GM10248 (cell line): ENCODE results near the gene TACO1.

Experiments used
- CTCF ChIA-PET: fragments of 300-600 bp; sonication (Branson Sonifier 250); formaldehyde crosslinking; extraction: SDS; loops from one replicate; lab custom pipeline; 2021; ENCODE audit warnings: antibody characterized with exemption; lab: Yijun Ruan, JAX
- POLR2A ChIA-PET: fragments of 350-650 bp; sonication (Branson Sonifier 250); formaldehyde crosslinking; extraction: SDS; loops from one replicate; lab custom pipeline; 2020; ENCODE audit warnings: antibody characterized with exemption; lab: Yijun Ruan, JAX
- DNase-seq: peaks from one replicate; pipeline ENCODE4 v3.0.0; 2012; ENCODE audit errors: extremely low spot score
- CTCF ChIP-seq: IDR thresholded peaks from 2 replicates; pipeline ENCODE4 v1.5.1; 2012; ENCODE audit warnings: mild to moderate bottlenecking, low read depth; ENCODE audit errors: extremely low read depth, missing control alignments, control extremely low read depth

TACO1 gene

DNA sequence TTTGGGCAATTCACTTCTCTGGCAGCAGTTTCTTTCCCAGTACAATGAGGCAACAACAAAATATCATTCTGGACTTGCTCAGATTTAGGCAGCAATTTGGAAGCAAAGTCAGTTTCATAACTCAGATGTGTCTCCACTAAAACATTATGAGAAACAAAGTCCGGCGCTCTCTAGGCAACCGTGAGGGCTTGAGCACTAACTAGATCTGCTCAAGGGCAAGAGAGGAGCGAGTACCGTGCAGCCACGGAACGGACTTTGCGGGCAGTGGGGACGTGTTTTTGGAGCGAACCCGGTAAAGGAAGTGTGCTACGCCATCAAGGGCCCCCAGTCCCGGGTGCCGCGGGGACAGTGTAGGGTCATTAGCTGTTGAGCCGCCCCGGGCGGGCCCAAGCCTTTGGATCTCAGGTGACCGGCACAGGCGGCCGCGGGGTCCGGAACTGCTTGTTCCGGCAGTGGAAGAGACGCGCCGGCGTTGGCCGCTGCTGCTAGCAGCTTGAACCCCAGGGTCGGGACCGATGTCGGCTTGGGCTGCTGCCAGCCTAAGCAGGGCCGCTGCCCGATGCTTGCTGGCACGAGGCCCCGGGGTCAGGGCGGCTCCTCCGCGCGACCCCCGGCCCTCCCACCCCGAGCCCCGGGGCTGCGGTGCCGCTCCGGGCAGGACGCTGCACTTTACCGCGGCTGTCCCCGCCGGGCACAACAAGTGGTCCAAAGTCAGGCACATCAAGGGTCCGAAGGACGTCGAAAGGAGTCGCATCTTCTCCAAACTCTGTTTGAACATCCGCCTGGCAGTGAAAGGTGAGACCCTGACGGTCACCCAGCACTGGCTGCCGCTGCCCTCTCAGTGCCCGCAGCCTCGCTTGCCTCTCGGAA is at the start of gene TACO1:
Gene TACO1 (plus strand): TSS at position 327 of the 870 bp plus-strand sequence. CDS start 189 bp downstream, at position 516.
- CTCF ChIA-PET: interaction anchor here (1.1 to 5.7 kb wide), 6 partner anchors 10 to 194 kb away, joined by 3 to 49 read pairs (median 7); partner anchors contain the start of gene MAP3K3

DNA sequence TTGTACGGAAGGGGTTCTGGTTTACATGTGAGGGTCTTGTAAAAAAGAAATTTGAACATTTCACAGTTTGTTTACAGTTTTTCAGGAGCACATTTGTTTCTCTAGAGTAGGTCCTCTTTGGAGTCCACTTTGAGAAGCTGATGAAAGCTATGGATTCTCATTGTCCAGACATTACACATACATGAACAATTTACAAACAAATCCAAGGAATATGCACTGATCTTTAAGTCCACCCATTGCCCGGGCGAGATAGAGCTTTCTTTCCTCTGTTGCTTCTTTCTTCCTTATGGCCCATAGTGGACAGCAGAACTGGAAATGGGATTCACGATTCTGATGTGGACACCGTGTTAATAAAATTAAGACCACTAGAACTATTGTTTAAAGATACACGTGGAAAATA is 48.5 kb upstream of the TACO1 start:
- no peak for DNase-seq
- ChIA-PET POLR2A (no interaction called here), CTCF (interaction anchor here (1.0 to 1.4 kb wide), 3 partner anchors 14 to 73 kb away, joined by 3 to 4 read pairs (median 3); no protein-coding TSS in a partner anchor)
- TF ChIP-seq CTCF: no peak

More for the DNA sequence above, at the start of gene TACO1:
- peak; percentile 88 for DNase-seq
- POLR2A ChIA-PET: no interaction called here
- no peak for TF ChIP-seq CTCF

- ChIA-PET CTCF (no interaction called here), POLR2A (no interaction called here)
- no peak for DNase-seq
- TF ChIP-seq CTCF: no peak
Observed at GRCh38 chr17:63555500-63556156, 45.1 kb upstream of the TACO1 start.

- TF ChIP-seq CTCF: no peak
- ChIA-PET POLR2A (interaction anchor here (0.5 kb wide), 1 partner anchor 60 kb away, joined by 7 read pairs; no protein-coding TSS in a partner anchor), CTCF (interaction anchor here (0.7 to 1.0 kb wide), 2 partner anchors 18 to 55 kb away, joined by 3 read pairs; no protein-coding TSS in a partner anchor)
- no peak for DNase-seq
Observed at GRCh38 chr17:63557416-63557815, 43.3 kb upstream of the TACO1 start.

GRCh38 chr17:63558441-63558840 is 42.3 kb upstream of the TACO1 start:
- DNase-seq: no peak
- ChIA-PET POLR2A (no interaction called here), CTCF (interaction anchor here (0.7 to 1.0 kb wide), 3 partner anchors 10 to 54 kb away, joined by 3 to 4 read pairs (median 3); no protein-coding TSS in a partner anchor)
- TF ChIP-seq CTCF: no peak

DNA sequence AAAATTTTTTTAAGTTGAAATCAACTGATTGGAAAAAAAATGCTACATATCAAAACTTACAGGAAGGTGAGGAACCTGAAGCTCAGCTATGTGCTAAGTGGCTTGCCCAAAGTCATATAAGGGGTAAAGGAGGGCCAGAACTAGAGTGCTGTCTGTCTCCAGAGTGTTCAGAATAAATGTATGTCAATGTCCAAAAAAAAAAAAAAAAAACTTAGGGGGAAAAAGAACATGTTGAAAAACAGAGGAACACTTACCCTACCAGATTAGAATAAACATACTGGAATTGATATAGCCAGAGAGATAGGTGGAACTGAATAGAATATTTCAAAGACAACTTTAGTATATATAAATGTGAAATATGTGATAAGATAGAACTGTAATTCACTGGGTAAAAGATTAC is 38.9 kb upstream of the TACO1 start:
- ChIA-PET POLR2A (no interaction called here), CTCF (interaction anchor here (1.1 kb wide), 1 partner anchor 136 kb away, joined by 3 read pairs; no protein-coding TSS in a partner anchor)
- no peak for TF ChIP-seq CTCF
- DNase-seq: no peak
